Glomerular endothelial cell (primary cell): Measurements from ENCODE around the gene RHOD. TPM values are rescaled to one million over a fixed set of nuclear protein-coding genes. Genes with fewer than 3 reads are reported as not detected.
A peak's percentile ranks its signal among the peaks of the same experiment; 100 is the strongest.

Experiments
- DNase-seq: peaks from one replicate; pipeline ENCODE4 v3.0.0-alpha.2; 2011; ENCODE audit warnings: low read depth, low spot score; ENCODE audit errors: extremely low read depth
- total RNA-seq: library from RNA; depleted of rRNA; stranded (reverse); fragments of >200 nt; gene quantifications from 2 replicates; pipeline ENCODE4 v1.2.3, GENCODE V29; 2015

The RHOD gene
- total RNA-seq, 1 donor from 2014 or later, result 22.1 TPM

- DNase-seq, result no peak
Observed at GRCh38 chr11:67031791-67032561, 24.7 kb upstream of the RHOD start.

- no peak for DNase-seq
Observed at GRCh38 chr11:67032830-67033551, 23.7 kb upstream of the RHOD start.

GRCh38 chr11:67033661-67034166 lies 22.9 kb upstream of the RHOD start:
- DNase-seq, result no peak

GRCh38 chr11:67034350-67034749 lies 22.3 kb upstream of the RHOD start:
- no peak for DNase-seq

GRCh38 chr11:67040147-67040546 lies 16.5 kb upstream of the RHOD start:
- no peak for DNase-seq

GRCh38 chr11:67041602-67042001 lies 15.0 kb upstream of the RHOD start:
- no peak for DNase-seq

- no peak for DNase-seq
Observed at GRCh38 chr11:67043572-67044349, 12.9 kb upstream of the RHOD start.

GRCh38 chr11:67044496-67044895 lies 12.2 kb upstream of the RHOD start:
- DNase-seq, result no peak

GRCh38 chr11:67045314-67045713 lies 11.3 kb upstream of the RHOD start:
- no peak for DNase-seq

- no peak for DNase-seq
Observed at GRCh38 chr11:67048515-67049130, 8.0 kb upstream of the RHOD start.

- DNase-seq, result no peak
Observed at GRCh38 chr11:67050139-67050538, 6.5 kb upstream of the RHOD start.

- no peak for DNase-seq
Observed at GRCh38 chr11:67051180-67051893, 5.3 kb upstream of the RHOD start.

- DNase-seq, result no peak
Observed at GRCh38 chr11:67051945-67052488, 4.6 kb upstream of the RHOD start.

GRCh38 chr11:67052891-67053290 lies 3.8 kb upstream of the RHOD start:
- no peak for DNase-seq

- no peak for DNase-seq
Observed at GRCh38 chr11:67053896-67054329, 2.7 kb upstream of the RHOD start.

GRCh38 chr11:67054346-67054835 lies 2.3 kb upstream of the RHOD start:
- DNase-seq, result no peak

- peak; percentile 36 for DNase-seq
Observed at GRCh38 chr11:67054836-67055523, 1.7 kb upstream of the RHOD start.

GRCh38 chr11:67055812-67056211 lies 835 bp upstream of the RHOD start:
- DNase-seq, result no peak

GRCh38 chr11:67057205-67057672 lies 592 bp downstream of the RHOD start:
- DNase-seq, result no peak
